CD1c-positive myeloid dendritic cell (primary cell): Measurements from ENCODE around the gene CYP46A1.
"Not testable (repeated sequence)": the region's sequence is repeated elsewhere in the genome, so short reads cannot be mapped to it uniquely, and the experiment has no call there.

ENCODE experiments used
- DNase-seq: peaks from one replicate; pipeline ENCODE4 v3.0.0-alpha.2; 2016; ENCODE audit errors: extremely low spot score

The CYP46A1 gene

DNA sequence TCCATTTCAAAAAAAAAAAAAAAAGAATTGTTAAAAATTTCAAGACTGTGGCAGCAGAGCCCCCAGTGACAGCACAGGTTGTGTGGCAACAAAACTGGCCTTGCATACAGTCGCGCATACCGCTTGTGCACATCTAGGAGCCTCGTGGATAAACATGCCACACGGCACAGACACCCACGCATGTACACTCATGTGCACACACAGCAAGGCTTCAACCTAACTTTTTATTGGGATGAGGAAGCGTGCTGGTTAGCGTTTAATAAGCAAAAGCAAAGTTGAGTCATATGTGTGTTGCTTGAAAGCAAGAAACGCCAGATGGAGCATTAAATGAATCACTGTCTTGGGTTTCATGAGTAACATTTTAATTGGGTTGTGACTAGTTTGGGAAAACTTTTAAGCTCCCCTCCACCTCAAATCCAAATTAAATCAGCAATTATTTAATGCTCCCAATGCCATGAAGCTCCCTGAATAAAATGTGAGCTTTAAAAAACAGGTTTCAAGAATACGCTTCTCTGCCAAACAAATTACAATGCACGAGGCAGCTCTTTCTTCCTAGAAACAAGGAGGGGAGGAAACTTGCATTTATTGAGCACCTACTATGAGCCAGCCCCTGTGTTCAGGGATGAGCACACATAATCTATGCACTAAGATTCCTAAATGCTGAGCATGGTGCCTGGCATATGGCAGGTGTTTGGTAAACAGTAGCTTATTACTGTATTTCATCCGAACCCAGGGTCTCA, 73.4 kb downstream of the CYP46A1 start:
- no peak for DNase-seq

DNA sequence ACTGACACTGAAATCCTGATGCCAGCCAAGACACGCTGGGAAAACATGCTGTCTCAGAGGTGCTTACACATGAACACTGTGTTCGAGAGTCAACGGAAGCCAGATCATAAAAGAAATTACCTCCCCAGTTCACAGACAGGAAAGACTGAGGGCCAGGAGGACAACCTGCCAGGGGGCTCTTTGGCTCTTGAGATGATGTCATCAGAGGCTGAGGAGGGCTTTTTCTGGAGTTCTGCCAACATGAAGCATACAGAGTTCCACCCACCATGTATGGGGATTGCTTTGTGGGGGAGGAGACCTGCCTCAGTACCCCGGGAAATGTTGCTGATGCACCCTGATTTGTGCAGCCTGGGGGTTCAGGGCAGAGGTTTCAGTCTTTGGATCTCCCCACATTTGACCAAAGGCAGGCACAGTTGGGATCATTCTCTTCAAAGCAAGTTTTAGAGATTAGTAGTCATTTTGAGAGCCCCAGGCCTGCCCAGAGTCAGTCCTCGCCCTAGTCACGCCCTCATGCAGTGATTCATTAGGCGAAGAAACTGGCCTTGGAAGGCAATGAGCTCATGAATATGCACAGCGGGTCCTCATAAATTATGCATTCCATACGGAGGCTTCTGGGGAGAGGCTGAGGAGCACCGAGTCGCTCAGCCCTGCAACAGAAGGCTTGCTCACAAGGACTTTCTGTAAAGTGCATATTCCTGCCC, 74.2 kb downstream of the CYP46A1 start:
- DNase-seq = no peak

DNA sequence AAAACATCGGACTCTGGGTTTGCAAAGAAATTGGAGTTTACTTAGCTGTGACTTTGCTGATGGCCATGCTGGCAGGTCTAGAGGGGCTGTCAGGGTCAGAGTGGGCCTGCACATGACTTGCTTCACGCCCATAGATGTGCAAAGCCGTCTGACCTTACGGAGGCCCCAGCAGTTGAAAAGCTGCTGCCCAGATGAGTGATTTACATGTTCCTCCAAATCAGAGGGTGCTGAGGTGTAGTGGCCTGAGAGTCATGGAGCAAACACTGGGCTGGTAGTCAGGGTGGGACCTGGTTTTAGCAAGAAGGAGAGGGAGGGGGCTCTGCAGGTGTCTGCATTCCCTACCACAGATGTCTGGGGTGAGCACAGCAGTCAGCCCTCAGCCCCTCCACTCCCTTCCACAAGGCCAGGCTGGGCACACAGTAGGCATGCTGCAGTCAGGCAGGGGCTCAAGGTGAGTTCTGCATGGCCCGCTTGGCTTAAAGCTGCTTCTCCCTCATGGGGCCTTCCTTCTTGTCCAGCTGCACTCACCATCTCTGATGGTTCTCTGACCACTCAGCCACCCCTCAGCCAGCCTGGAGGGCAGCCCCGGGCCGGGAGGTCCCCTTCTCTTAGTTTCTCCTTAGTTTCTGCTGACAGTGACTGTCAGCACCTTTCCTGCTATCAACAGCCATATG, 74.9 kb downstream of the CYP46A1 start:
- DNase-seq = no peak

DNA sequence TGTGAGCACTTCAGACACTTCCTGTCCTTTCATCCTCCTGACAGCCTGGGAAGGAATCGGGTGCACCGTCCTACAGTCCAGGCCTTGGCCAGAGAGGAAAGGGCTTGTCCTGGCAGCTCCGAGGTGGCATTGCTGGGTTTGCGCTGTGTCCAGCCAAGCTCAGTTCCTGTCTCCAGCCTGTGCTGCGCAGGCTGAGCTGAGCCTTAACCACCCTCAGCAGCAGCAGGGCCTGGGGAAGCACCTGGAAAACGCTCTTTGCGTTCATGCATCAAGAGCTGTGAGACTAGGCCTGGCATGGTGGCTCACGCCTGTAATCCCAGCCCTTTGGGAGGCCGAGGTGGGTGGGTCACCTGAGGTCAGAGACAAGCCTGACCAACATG, 75.4 kb downstream of the CYP46A1 start:
- no peak for DNase-seq

DNA sequence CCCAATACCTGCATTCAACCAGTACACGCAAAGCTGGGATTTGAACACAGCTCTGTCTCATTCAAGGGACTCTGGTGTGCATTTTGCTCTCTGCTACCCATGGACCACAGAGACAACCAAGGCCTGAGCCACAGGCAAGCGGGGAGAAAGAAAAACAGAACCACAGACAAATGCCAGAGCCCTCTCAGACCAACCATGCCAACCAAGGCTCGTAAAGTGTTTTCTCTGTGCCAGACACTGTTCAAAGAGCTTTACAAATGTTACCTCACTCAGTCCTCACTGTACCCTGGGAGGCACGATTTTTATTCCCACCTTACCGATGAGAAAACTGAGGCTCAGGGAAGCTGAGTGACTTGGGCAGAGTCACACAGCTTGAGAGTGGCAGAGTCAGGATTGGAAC, 76.7 kb downstream of the CYP46A1 start:
- DNase-seq = no peak

DNA sequence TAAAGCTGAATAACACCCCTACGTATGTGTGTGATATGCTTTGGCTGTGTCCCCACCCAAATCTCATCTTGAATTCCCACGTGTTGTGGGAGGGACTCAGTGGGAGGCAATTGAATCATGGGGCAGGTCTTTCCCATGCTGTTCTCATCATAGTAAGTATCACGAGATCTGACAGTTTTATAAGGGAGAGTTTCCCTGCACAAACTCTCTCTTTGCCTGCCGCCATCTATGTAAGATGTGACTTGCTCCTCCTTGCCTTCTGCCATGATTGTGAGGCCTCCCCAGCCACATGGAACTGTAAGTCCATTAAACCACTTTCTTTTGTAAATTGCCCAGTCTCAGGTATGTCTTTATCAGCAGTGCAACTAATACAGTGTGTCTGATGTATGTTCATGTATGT, 78.8 kb downstream of the CYP46A1 start:
- not testable (repeated sequence) for DNase-seq

DNA sequence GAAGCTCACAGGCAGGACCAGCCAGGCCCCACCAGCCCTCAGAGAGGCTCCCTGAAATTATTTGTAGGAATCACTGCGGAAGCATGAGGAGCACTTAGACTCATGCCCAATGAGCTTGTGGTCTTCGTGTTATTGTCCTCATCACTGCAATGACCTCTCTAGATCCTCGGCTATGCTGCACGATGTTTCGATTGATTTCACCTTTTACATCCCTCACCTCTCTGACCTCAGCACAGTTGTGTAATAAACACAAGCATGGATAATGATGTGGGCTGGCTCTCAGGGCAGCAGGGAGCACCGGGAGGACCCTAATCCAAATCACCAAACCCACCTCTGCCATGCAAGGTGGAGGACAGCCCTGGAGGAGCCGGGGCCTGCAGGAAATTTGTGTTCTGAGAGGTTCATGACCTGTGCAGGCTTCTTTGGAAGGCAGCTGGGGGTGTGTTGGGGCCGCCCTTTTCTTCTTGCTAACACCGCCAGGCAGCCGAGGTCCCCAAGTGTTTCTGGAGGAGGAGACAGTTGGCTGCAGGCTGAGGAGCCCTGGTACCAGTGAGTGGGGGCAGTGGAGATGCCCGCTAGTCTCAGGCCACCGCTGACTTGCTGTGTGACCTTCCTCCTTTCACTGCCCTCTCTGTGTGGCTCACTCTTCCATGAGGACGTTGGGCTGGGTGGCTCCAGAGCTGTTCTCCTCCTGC, 79.6 kb downstream of the CYP46A1 start:
- DNase-seq = no peak

DNA sequence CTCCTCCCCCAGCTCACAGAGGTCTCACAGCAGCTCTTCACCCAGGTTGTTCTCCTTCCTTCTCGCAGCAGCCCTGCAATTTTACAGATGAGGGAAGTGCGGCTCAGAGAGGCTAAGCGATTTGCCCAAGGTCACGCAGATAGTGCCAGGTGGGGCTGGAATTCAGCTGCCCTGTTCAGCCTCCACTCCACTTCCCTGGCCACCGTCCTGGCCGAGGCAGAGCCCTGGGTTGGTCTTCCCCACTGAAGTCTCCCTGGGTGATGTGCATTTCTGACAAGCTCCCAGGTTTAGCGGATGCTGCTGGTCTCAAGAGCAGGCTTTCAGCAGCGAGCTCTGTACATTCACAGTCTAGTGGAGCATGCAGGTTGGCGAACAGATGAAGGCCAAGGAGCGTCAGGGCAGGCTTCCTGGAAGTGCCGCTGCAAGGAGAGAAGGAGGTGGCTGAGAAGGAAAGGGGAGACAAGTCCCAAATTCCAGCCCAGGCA, 80.2 kb downstream of the CYP46A1 start:
- DNase-seq = no peak

DNA sequence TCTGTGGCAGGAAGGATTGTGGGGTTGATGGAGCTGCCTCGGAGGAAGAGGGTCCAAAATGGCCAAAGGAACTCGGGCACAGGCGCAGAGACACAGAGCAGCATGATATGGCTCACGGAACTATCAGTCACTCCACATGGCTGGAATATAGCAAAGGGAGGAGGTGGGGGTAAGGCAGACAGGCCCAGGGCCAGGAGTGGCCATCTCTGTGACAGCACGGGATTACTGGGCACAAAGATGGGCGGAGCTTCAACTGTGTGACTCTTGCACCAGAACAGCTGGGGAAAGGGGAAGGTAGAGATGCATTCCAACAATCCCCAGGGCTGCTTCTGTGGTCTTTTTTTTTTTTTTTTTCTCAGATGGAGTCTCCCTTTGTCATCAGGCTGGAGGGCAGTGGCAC, 84.3 kb downstream of the CYP46A1 start:
- DNase-seq = no peak

DNA sequence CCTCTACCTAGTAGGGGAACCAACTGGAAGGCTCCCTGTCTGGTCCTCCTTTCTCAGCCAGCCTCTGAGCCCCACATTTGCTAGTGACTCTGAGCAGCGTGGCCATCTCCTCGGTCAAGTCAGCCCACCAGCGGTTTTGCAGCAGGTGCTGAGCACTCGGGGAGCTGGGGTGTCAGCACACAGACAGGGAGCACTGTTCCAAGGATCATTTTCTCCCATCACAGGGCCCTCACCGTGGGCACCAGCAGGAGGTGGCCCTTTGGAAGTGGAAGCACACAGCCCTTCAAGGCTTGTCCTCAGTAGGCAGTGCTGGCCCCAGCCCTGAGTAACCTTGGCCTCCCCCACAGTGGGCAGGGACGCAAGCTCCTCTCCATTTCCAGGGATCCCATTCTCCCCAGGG, 85.0 kb downstream of the CYP46A1 start:
- DNase-seq = no peak

DNA sequence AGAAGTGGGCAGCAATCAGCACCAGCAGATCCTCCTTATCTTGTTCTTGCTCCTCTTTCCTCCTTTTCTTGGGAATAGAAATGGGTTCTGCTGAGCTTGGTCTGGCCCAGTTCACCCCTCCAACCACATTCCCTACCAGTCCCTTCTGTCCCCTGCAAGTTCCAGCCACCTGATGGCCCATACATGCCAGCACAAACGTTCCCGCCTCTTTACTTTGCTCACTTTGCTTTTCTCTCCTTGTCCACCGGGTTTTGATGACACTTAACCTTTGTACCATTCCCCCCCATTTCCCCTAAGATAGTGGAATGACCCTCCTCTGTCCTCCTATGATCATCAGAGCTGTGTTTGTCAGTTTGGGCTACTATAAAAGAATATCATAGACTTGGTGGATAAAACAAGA, 85.7 kb downstream of the CYP46A1 start:
- DNase-seq = no peak

DNA sequence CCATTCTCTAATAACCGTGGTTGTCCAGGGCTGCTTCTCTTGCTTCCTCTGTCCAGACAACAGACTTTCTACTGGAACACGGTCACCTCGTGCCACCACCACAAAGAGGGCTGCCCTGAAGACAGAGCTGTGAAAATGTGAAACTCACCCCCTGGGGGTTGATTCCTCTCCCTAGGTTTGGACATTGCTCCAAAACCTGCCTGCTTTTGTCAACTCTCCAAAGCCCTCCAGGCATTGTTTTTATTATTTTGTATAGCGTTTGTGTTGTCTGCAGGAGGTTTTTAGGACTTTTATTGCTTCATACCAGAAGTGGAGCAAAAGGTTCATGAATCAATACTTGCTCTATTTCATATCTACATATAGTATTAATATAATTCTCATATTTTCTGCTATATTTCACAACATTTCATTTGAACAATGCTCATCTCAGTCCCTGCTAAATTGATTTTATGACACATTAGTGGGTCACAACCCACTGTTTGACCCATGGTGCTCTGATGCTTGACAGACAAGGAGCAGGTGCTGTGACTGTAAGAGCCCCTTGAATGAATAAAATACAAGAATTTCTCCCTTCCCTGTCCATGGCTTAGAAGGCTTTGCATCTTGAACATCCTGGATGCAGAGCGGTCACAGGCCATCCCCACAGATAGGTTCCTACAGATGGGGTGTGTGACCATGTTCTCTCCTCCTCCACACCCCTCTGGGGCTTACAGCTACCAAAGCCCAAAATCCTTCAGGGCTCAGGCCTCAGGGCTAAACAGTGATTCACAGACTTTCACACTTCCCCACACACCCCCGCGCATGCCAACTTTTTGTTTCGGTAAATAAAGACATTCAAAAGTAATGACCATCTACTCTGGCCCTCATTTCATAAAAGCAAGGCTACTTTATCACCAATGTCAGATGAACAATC, 88.5 kb downstream of the CYP46A1 start:
- DNase-seq = no peak

DNA sequence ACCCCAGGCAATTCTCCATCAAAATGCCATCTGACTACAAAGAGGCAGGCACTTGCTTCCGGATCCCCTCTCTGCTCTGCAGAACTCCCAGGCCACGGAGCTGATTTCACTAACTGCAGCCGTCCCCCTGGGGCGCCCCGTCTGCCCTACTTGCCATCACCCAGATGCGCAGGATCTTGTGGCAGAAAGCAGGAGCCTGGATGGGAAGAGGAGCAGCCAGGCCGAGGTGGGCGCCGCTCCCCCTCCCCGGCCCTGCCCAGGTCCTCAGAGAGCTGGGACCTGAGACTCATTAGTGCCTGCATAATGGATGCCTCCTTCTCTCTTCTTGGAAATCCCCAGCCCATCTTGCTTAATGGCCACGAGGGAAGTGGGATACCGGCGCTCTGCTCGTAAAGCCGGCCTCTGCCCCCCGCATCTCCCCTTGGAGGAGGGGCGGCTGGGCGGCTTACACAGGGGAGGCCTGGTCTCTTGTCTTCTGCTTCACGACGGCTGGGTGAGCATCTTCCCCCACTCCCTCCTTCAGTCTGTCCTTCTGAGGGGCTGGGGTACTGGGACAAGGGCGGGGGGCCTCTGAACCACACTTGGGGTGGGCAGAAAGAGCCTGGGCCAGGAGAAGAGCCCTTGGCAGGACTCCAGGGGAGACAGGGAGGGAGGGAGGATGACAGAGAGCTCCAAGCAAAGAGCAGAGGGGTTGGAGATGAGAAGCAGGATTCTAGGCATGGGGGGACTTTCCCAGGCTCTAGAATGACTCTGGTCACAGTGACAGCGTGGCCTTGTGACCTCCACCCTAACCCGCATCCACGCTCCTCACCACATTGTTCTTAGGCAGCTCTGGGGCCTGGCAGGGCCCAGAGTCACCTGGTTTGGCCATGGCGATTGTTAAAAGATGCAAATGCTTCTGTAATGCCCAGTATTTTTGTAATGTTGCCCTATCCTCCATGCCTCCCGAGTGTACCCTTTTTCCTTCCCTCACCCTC, 89.7 kb downstream of the CYP46A1 start:
- no peak for DNase-seq

DNA sequence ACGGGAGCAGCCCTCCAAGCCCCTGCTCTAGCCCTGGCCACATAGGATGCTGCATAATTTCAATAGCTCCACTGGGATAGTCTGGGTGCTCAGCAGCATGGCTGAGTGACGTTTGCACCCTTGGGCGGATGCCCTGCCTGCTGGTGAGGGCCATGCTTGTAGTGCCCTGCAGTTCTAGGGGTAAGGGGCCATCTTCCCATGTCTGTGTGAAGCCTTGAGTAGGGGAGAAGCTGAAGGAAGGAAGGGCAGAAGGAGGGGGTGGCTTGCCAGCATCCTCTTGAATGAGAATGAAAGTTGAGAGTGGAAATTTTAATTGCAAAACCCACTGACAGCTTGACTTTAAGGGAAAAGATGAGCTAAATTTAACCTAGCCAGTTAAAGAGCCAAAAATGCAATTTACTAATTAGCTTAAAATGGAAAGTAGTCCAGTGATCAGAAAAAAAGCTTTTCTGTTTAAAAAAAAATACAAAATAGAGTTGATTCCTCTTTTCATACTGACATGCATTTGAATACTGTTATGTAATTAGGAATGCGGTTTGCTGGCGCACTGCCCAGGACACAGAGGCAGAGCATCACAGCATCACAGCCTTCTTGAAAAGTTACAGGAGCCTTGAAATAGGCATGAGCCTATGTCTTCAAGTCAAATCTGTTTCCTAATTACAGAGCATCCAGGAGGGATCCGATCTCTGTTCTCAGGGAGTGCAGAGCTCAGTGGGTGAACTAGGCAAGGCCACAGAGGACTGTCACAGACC, 90.6 kb downstream of the CYP46A1 start:
- no peak for DNase-seq

DNA sequence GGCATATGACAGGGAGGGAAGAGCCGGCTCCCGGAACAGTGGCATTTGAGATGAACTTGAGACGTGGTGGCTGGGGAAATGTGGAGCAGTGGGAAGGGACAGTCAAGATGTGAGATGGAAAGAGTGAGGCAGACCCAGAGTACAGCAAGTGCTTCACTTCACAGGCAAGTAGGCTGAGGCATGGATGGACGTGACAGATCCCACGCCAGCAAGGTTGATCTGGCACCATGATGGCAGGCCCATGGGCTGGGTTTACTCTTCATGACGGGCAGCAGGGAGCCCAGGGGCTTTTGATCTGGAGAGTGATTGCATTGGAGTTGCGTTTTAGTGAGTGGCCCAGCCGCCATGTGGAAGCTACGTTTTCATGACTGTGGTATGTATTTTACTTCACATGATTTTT, 91.3 kb downstream of the CYP46A1 start:
- no peak for DNase-seq
